Psoas muscle (tissue), 8 donors: Measurements from ENCODE around the gene REEP1. TPM values are rescaled to one million over a fixed set of nuclear protein-coding genes. Genes with fewer than 3 reads are reported as not detected.

Source experiments
- ATAC-seq, 4 donors: fragments of 200-7000 bp; cut with Tn5 transposase; one replicate each; pipeline ENCODE4 v1.9.1; 2020; ENCODE audit warnings: moderate library complexity in 3 of 4, mild to moderate bottlenecking in 2 of 4
- DNase-seq, 2 donors: peaks; one replicate each; pipeline ENCODE4 v3.0.0-alpha.2; 2020
- H3K27ac ChIP-seq: fragments of 200-600 bp; one replicate; pipeline ENCODE4 v1.8.0; 2022
- H3K27me3 ChIP-seq, 3 donors: fragments of 200-600 bp in 1 of 3; one replicate each; pipeline versions ENCODE4 v1.6.1 to v1.8.0; 2013 to 2022; ENCODE audit warnings: low read length in 2 of 3, mild to moderate bottlenecking in 2 of 3, moderate library complexity in 1 of 3; ENCODE audit not compliant: insufficient read depth in 3 of 3
- H3K36me3 ChIP-seq, 2 donors: fragments of 200-600 bp in 1 of 2; one replicate each; pipeline versions ENCODE4 v1.6.1 to v1.8.0; 2013 to 2022; ENCODE audit warnings: low read depth in 1 of 2, mild to moderate bottlenecking in 1 of 2, moderate library complexity in 1 of 2; ENCODE audit not compliant: insufficient read depth in 1 of 2
- H3K4me1 ChIP-seq: fragments of 200-600 bp; one replicate; pipeline ENCODE4 v1.8.0; 2022
- H3K4me3 ChIP-seq: fragments of 200-600 bp; one replicate; pipeline ENCODE4 v1.8.0; 2022; ENCODE audit warnings: mild to moderate bottlenecking
- H3K9me3 ChIP-seq: fragments of 200-600 bp; one replicate; pipeline ENCODE4 v1.8.0; 2022
- CTCF ChIP-seq: fragments of 200-600 bp; IDR thresholded peaks from one replicate; pipeline ENCODE4 v1.8.0; 2022; ENCODE audit warnings: antibody characterized with exemption
- WGBS, 3 donors: extraction: QIAGEN DNeasy Blood & Tissue Kit; methylation state at CpG; one replicate each; pipeline versions ENCODE4 v1.1.6 to v1.1.7; 2013; 5-methylcytosine and 5-hydroxymethylcytosine counted together
- intact Hi-C, 2 donors: fragments of 100-400 bp; cut with DNase I; formaldehyde crosslinking; loops; one replicate each; pipeline versions ENCODE4 v1.11.0 to v1.14.2; 2022
- polyA plus RNA-seq, 3 donors: library from polyadenylated mRNA; stranded (reverse); fragments of 200-250 nt; gene quantifications; one replicate each; pipeline ENCODE4 v1.2.3, GENCODE V29; 2013
- total RNA-seq, 4 donors: library from RNA; stranded (reverse); fragmentation: NEBNext Ultra II Directional in 2 of 4; extraction: Animal tissue kit (Norgen Biotek cat#: 25700) in 2 of 4; gene quantifications; one replicate each; pipeline versions ENCODE4 v1.2.1 to v1.2.4, GENCODE V29; 2021 to 2023
- donor health status: healthy with polysubstance abuse.
- donor health status: DM: no; HTN: no; CAD: no; lungs with moderate emphysema.
- donor health status: Bipolar disorder and iron deficiency.
- donor health status: healthy.
- donor health status: DM: yes; HTN: yes; CAD: no.
- donor health status: DM: no; HTN: no; CAD: no.
- donor health status: DM: no; HTN: no; CAD: no.
- donor health status: DM: yes; HTN: yes; CAD: no.

The REEP1 gene
- total and polyA plus RNA-seq, 7 donors = 1.2 to 16.1 (median 7.9) TPM

DNA sequence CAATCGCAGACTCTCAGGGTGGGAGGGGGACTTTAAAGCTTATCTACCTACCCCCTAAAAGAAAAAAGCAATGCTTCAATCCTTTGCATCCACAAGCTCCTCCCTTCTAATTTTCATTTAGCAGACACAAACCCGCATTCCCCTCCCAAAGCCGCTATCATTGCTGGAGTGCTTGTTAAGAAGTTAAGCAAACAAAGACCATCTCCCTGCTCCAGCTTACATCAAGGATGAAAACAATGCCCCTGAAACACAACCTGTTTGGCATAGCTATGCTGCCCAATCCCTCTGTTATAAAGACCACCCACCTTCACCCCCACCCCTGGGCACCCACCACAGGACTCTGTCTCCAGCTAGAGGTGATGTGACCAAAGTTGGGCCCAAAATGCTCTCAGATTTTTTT lies 33.0 kb downstream of the REEP1 start:
- Histone ChIP-seq H3K27ac (no peak overlapping the region), H3K4me1 (peaks cover 54% of the 10 kb centered on the region), H3K27me3 (no peaks in the 10 kb centered on the region), H3K4me3 (no peak overlapping the region), H3K36me3 (no peaks in the 10 kb centered on the region), H3K9me3 (no peaks in the 10 kb centered on the region)
- ATAC-seq (no peak), DNase-seq (no peak)
- TF ChIP-seq CTCF = no peak
- 95 to 98% (median 98%) methylated on average over 3 of the region's 3 CpGs for WGBS, 3 donors
- intact Hi-C loops = loop anchor here in 1 of 2 donors (5.0 kb wide), 1 partner anchor 33 kb away; the partner anchor contains the start of gene REEP1

DNA sequence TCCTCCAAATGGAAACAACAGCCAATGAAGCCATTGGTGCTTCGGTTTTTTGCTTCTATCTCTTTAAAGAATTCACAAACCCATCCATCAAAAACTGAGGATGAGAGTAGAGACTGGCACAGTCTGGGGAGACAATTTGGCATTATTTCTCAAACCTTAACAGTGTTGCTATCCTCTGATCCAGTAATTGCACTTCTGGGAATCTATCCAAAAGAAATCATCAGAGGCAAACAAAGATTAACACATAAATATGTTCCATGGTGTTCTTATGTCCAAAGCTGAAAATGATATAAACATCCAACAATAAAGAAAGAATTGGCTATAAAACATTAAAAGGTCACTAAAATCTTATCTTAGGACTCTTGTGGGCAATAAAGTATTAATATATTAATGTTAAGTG lies 35.1 kb downstream of the REEP1 start:
- Histone ChIP-seq H3K4me1 (peaks cover 53% of the 10 kb centered on the region), H3K27ac (peak overlapping the region; percentile 41), H3K4me3 (no peak overlapping the region), H3K9me3 (no peaks in the 10 kb centered on the region), H3K27me3 (no peaks in the 10 kb centered on the region), H3K36me3 (no peaks in the 10 kb centered on the region)
- ATAC-seq (no peak), DNase-seq (no peak)
- WGBS, 3 donors = 44 to 54% (median 49%) methylated on average over 1 of the region's 1 CpG
- TF ChIP-seq CTCF = no peak
- intact Hi-C loops = loop anchor here in 1 of 2 donors (5.0 kb wide), 1 partner anchor 35 kb away; the partner anchor contains the start of gene REEP1

GRCh38 chr2:86301711-86302202 lies 35.7 kb downstream of the REEP1 start:
- 25 to 36% (median 30%) methylated on average over 3 of the region's 3 CpGs for WGBS, 3 donors
- Histone ChIP-seq H3K27me3 (no peaks in the 10 kb centered on the region), H3K4me3 (no peak overlapping the region), H3K9me3 (no peaks in the 10 kb centered on the region), H3K4me1 (peaks cover 55% of the 10 kb centered on the region), H3K36me3 (no peaks in the 10 kb centered on the region), H3K27ac (peak overlapping the region; percentile 41)
- ATAC-seq (peak in 3 of 4 donors; percentile 26 to 51 (median 30)), DNase-seq (no peak)
- TF ChIP-seq CTCF = no peak
- intact Hi-C loops = loop anchor here in 1 of 2 donors (5.0 kb wide), 1 partner anchor 36 kb away; the partner anchor contains the start of gene REEP1

DNA sequence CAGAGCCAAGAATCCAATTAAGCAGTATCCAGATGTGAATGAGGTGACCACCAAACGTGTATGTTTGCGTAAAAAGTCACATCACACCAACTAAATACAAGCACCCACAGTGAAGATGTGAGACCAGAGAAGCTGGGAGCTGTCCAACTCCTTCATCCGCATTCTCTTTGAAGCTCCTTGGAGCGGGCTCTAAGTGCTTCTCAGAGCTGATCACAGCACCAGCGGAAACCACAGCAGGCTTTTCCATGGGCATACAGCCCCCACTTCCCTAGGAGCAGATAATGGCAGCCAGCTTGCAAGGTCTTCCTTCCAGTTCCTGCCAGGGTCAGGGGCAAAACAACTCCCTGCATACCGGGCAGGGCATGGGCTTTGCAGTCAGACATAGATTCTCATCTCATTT lies 36.4 kb downstream of the REEP1 start:
- ATAC-seq (no peak), DNase-seq (no peak)
- intact Hi-C loops = loop anchor here in 1 of 2 donors (5.0 kb wide), 1 partner anchor 36 kb away; the partner anchor contains the start of gene REEP1
- H3K4me1 ChIP-seq = peaks cover 53% of the 10 kb centered on the region
- peak overlapping the region; percentile 38 for H3K27ac ChIP-seq
- H3K4me3 ChIP-seq = no peak overlapping the region
- no peak for TF ChIP-seq CTCF
- 70 to 77% (median 77%) methylated on average over 6 of the region's 6 CpGs for WGBS, 3 donors
- no peaks in the 10 kb centered on the region for H3K27me3 ChIP-seq
- H3K36me3 ChIP-seq = no peaks in the 10 kb centered on the region
- H3K9me3 ChIP-seq = no peaks in the 10 kb centered on the region

- no peak for ATAC-seq
- WGBS, 3 donors = 70 to 91% (median 72%) methylated on average over 3 of the region's 3 CpGs
- Histone ChIP-seq H3K27ac (peak overlapping the region; percentile 38), H3K4me3 (no peak overlapping the region), H3K9me3 (no peaks in the 10 kb centered on the region), H3K4me1 (peaks cover 51% of the 10 kb centered on the region), H3K27me3 (no peaks in the 10 kb centered on the region), H3K36me3 (no peaks in the 10 kb centered on the region)
- no peak for TF ChIP-seq CTCF
- intact Hi-C loops = loop anchor here in 1 of 2 donors (5.0 kb wide), 1 partner anchor 37 kb away; the partner anchor contains the start of gene REEP1
- no peak for DNase-seq
Observed at GRCh38 chr2:86300496-86300895, 36.9 kb downstream of the REEP1 start.
